ENCODE data around the gene HSPB1. TPM values are rescaled to one million over a fixed set of nuclear protein-coding genes. Genes with fewer than 3 reads are reported as not detected.

Gene HSPB1
- total and polyA plus RNA-seq, 2 of the 13 experiments (the other 11 are each of a cell fraction or from before 2014, with no cell fraction given): 21.0 to 38.6 TPM

DNA sequence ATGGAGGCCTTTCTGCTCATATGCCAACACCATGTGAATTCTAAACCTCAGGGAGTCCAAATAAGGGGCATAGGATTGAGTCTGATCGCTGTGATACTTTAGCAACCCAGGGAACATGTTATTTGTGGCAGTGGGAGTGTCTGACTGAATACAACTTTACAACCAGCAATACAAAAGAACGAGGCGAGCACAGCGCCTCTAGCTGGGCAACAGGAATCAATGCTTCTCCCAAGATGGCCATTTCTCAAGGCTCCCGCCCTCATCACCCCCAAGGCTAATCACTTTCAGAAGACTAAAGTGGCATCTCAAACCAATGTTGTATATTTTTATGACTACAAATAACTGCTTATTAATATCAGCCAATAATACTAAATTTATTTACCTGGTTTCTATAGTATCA, 28.2 kb downstream of the HSPB1 start:
- H3K9me3 ChIP-seq (ENCODE audit: low read length): no peaks in the 10 kb centered on the region
- H3K4me3 ChIP-seq (replicated peaks in 1 of 3; ENCODE audit: insufficient read depth in 1 of 3, low read depth in 2 of 3, low read length in 3 of 3): no peak overlapping the region
- DNase-seq (ENCODE audit: low spot score) (no peak), ATAC-seq (no peak), FAIRE-seq (no peak)
- TF ChIP-seq ZNF564 (CRISPR knock-in tag; IDR thresholded peaks at IDR 0.05) (no peak), ZC3H13 (CRISPR knock-in tag; IDR thresholded peaks at IDR 0.05) (no peak)
- H3K36me3 ChIP-seq (replicated peaks in 1 of 2; ENCODE audit: control insufficient read depth in 1 of 2, insufficient read depth in 2 of 2, low read length in 2 of 2): peaks cover 21 to 66% of the 10 kb centered on the region in 2 experiments
- ChIA-PET CTCF (ENCODE audit: low intra/inter-chr PET ratio, low total read pairs) (no interaction called here), POLR2A (no interaction called here)
- WGBS (ENCODE audit: low lambda C conversion rate): 100% methylated on average over 5 of the region's 5 CpGs
- no peak overlapping the region for H2AFZ ChIP-seq (ENCODE audit: low read length)
- in situ Hi-C loops (cut with HindIII; ENCODE audit: extremely low pct_ligation_motif_present, low pct_unique_long_range_greater_than_20kb): no loop called here
- H3K4me2 ChIP-seq (ENCODE audit: low read depth, low read length): no peak overlapping the region
- H3K4me1 ChIP-seq (ENCODE audit: insufficient read depth, low read length): peaks cover 27% of the 10 kb centered on the region
- H3K9ac ChIP-seq (ENCODE audit: insufficient read depth, low read depth, low read length): no peak overlapping the region
- intact Hi-C loops (cut with micrococcal nuclease; ENCODE audit: unreplicated experiment): no loop called here
- no peaks in the 10 kb centered on the region for H3K27me3 ChIP-seq (ENCODE audit: control insufficient read depth in 1 of 2, insufficient read depth in 2 of 2, low read length in 2 of 2)
- BruUV-seq (replicated peaks): no TSS peak
- H4K20me1 ChIP-seq (ENCODE audit: insufficient read depth, low read length): peaks cover 54% of the 10 kb centered on the region
- no peak overlapping the region for H3K27ac ChIP-seq (ENCODE audit: extremely low read length, insufficient read depth, low read length)
- peaks cover 65% of the 10 kb centered on the region for H3K79me2 ChIP-seq (ENCODE audit: insufficient read depth, low read length)

GRCh38 chr7:76332078-76332477, 29.6 kb downstream of the HSPB1 start:
- no peak for ATAC-seq
- WGBS (ENCODE audit: low lambda C conversion rate): 81% methylated on average over 9 of the region's 9 CpGs
- in situ Hi-C loops (cut with HindIII; ENCODE audit: extremely low pct_ligation_motif_present, low pct_unique_long_range_greater_than_20kb): no loop called here

More at GRCh38 chr7:76332078-76332477, 29.6 kb downstream of the HSPB1 start:
- Histone ChIP-seq H3K79me2 (ENCODE audit: insufficient read depth, low read length) (peaks cover 73% of the 10 kb centered on the region), H3K4me1 (ENCODE audit: insufficient read depth, low read length) (peaks cover 27% of the 10 kb centered on the region), H3K4me3 (replicated peaks in 1 of 3; ENCODE audit: insufficient read depth in 1 of 3, low read depth in 2 of 3, low read length in 3 of 3) (no peak overlapping the region), H3K4me2 (ENCODE audit: low read depth, low read length) (no peak overlapping the region), H4K20me1 (ENCODE audit: insufficient read depth, low read length) (peaks cover 55% of the 10 kb centered on the region), H3K27ac (ENCODE audit: extremely low read length, insufficient read depth, low read length) (no peak overlapping the region), H3K36me3 (replicated peaks in 1 of 2; ENCODE audit: control insufficient read depth in 1 of 2, insufficient read depth in 2 of 2, low read length in 2 of 2) (peaks cover 20 to 60% of the 10 kb centered on the region in 2 experiments), H3K27me3 (ENCODE audit: control insufficient read depth in 1 of 2, insufficient read depth in 2 of 2, low read length in 2 of 2) (no peaks in the 10 kb centered on the region), H3K9ac (ENCODE audit: insufficient read depth, low read depth, low read length) (no peak overlapping the region), H3K9me3 (ENCODE audit: low read length) (no peaks in the 10 kb centered on the region), H2AFZ (ENCODE audit: low read length) (no peak overlapping the region)
- CTCF ChIA-PET (ENCODE audit: low intra/inter-chr PET ratio, low total read pairs): no interaction called here
- DNase-seq (ENCODE audit: low spot score) (no peak), FAIRE-seq (no peak)
- intact Hi-C loops (cut with micrococcal nuclease; ENCODE audit: unreplicated experiment): no loop called here
- TF ChIP-seq ZNF232 (CRISPR knock-in tag; IDR thresholded peaks at IDR 0.05; ENCODE audit: borderline replicate concordance) (no peak), ZNF7 (CRISPR knock-in tag; IDR thresholded peaks at IDR 0.05) (no peak), ZNF629 (CRISPR knock-in tag; conservative IDR thresholded peaks at IDR 0.05) (peak; percentile 31; the same call in 1 of the 2 replicates), ZNF816 (CRISPR knock-in tag; IDR thresholded peaks at IDR 0.05; ENCODE audit: borderline replicate concordance) (no peak), ZBTB33 (CRISPR knock-in tag; IDR thresholded peaks at IDR 0.05) (0 out of 2 replicates have a peak, but pooled peaks have one; percentile 44), ZNF224 (CRISPR knock-in tag; IDR thresholded peaks at IDR 0.05) (no peak), FLYWCH1 (CRISPR knock-in tag; IDR thresholded peaks at IDR 0.05) (no peak)
- TF ChIP-seq, protein P1, sequence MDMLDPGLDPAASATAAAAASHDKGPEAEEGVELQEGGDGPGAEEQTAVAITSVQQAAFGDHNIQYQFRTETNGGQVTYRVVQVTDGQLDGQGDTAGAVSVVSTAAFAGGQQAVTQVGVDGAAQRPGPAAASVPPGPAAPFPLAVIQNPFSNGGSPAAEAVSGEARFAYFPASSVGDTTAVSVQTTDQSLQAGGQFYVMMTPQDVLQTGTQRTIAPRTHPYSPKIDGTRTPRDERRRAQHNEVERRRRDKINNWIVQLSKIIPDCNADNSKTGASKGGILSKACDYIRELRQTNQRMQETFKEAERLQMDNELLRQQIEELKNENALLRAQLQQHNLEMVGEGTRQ (IDR thresholded peaks at IDR 0.05; ENCODE audit: low read depth, low read length): no peak
- TF ChIP-seq, protein P1 (CRISPR knock-in tag; IDR thresholded peaks at IDR 0.05; ENCODE audit: borderline replicate concordance): no peak
- TF ChIP-seq, protein P2, sequence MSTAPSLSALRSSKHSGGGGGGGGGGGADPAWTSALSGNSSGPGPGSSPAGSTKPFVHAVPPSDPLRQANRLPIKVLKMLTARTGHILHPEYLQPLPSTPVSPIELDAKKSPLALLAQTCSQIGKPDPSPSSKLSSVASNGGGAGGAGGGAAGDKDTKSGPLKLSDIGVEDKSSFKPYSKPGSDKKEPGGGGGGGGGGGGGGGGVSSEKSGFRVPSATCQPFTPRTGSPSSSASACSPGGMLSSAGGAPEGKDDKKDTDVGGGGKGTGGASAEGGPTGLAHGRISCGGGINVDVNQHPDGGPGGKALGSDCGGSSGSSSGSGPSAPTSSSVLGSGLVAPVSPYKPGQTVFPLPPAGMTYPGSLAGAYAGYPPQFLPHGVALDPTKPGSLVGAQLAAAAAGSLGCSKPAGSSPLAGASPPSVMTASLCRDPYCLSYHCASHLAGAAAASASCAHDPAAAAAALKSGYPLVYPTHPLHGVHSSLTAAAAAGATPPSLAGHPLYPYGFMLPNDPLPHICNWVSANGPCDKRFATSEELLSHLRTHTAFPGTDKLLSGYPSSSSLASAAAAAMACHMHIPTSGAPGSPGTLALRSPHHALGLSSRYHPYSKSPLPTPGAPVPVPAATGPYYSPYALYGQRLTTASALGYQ (CRISPR knock-in tag; IDR thresholded peaks at IDR 0.05): no peak
- POLR2A ChIA-PET: no interaction called here
- no TSS peak for BruUV-seq (replicated peaks)

Measured in HepG2 (cell line).